Karpas-422 (cell line): Measurements from ENCODE around the gene ANKRD45. TPM values are rescaled to one million over a fixed set of nuclear protein-coding genes. Genes with fewer than 3 reads are reported as not detected.
"Not testable (repeated sequence)": the region's sequence is repeated elsewhere in the genome, so short reads cannot be mapped to it uniquely, and the experiment has no call there.

Source experiments
- DNase-seq: peaks from one replicate; pipeline ENCODE4 v3.0.0-alpha.2; 2015
- H2AFZ ChIP-seq: fragments of 200-600 bp; sonication (generic); 2 replicates; pipeline ENCODE4 v1.6.1; 2014; ENCODE audit warnings: antibody characterized with exemption, low read length, mixed read lengths
- H3K27ac ChIP-seq: fragments of 200-600 bp; sonication (generic); 2 replicates; pipeline ENCODE4 v1.5.1; 2014; ENCODE audit warnings: mild to moderate bottlenecking, low read length, moderate library complexity
- H3K27me3 ChIP-seq: fragments of 200-600 bp; sonication (generic); 2 replicates; pipeline ENCODE4 v1.6.1; 2014; ENCODE audit warnings: low read length, mixed read lengths
- H3K36me3 ChIP-seq: fragments of 200-600 bp; sonication (generic); 2 replicates; pipeline ENCODE4 v1.6.1; 2014; ENCODE audit warnings: low read length, mixed read lengths; ENCODE audit not compliant: insufficient read depth
- H3K4me1 ChIP-seq: fragments of 200-600 bp; sonication (generic); 2 replicates; pipeline ENCODE4 v1.6.1; 2014; ENCODE audit warnings: mild to moderate bottlenecking, low read length, mixed read lengths
- H3K4me2 ChIP-seq: fragments of 200-600 bp; sonication (generic); 2 replicates; pipeline ENCODE4 v1.6.1; 2014; ENCODE audit warnings: low read length, low read depth, mild to moderate bottlenecking; ENCODE audit not compliant: poor library complexity, severe bottlenecking
- H3K4me3 ChIP-seq: fragments of 200-600 bp; sonication (generic); 2 replicates; pipeline ENCODE4 v1.5.1; 2014; ENCODE audit warnings: mild to moderate bottlenecking, antibody characterized with exemption, low read length, mixed read lengths
- H3K79me2 ChIP-seq: fragments of 200-600 bp; sonication (generic); 2 replicates; pipeline ENCODE4 v1.6.1; 2014; ENCODE audit warnings: mild to moderate bottlenecking, low read length, mixed read lengths
- H3K9ac ChIP-seq: fragments of 200-600 bp; sonication (generic); 2 replicates; pipeline ENCODE4 v1.6.0; 2014; ENCODE audit warnings: low read length
- H3K9me2 ChIP-seq: fragments of 200-600 bp; sonication (generic), shearing (Covaris generic); replicated peaks from 2 replicates; pipeline ENCODE4 v1.6.0; 2014; ENCODE audit warnings: mild to moderate bottlenecking, low read length, moderate library complexity; ENCODE audit not compliant: insufficient read depth
- H3K9me3 ChIP-seq: fragments of 300-700, 200-600 bp; sonication (generic); 2 replicates; pipeline ENCODE4 v1.6.1; 2014; ENCODE audit warnings: low read length, mixed read lengths
- H4K20me1 ChIP-seq: fragments of 200-600 bp; sonication (generic); 2 replicates; pipeline ENCODE4 v1.6.1; 2014; ENCODE audit warnings: mild to moderate bottlenecking, antibody characterized with exemption, low read length, low read depth; ENCODE audit not compliant: insufficient read depth
- total RNA-seq: library from RNA; depleted of rRNA; stranded (reverse); fragments of >200 nt; shearing (Covaris generic); gene quantifications from 2 replicates; pipeline ENCODE4 v1.2.3, GENCODE V29; 2014; ENCODE audit warnings: low replicate concordance

Gene ANKRD45
- total RNA-seq, 1 experiment from 2014 or later, result not detected

- Histone ChIP-seq H3K9me2 (no peaks in the 10 kb centered on the region), H3K79me2 (no peaks in the 10 kb centered on the region), H3K9me3 (no peaks in the 10 kb centered on the region), H3K4me1 (no peaks in the 10 kb centered on the region), H3K9ac (no peak overlapping the region), H4K20me1 (no peaks in the 10 kb centered on the region), H3K27ac (no peak overlapping the region), H3K4me3 (no peak overlapping the region), H3K4me2 (no peak overlapping the region), H3K27me3 (no peaks in the 10 kb centered on the region), H2AFZ (no peak overlapping the region), H3K36me3 (no peaks in the 10 kb centered on the region)
- DNase-seq, result no peak
Measured at GRCh38 chr1:173573596-173573995, 96.1 kb downstream of the ANKRD45 start.

DNA sequence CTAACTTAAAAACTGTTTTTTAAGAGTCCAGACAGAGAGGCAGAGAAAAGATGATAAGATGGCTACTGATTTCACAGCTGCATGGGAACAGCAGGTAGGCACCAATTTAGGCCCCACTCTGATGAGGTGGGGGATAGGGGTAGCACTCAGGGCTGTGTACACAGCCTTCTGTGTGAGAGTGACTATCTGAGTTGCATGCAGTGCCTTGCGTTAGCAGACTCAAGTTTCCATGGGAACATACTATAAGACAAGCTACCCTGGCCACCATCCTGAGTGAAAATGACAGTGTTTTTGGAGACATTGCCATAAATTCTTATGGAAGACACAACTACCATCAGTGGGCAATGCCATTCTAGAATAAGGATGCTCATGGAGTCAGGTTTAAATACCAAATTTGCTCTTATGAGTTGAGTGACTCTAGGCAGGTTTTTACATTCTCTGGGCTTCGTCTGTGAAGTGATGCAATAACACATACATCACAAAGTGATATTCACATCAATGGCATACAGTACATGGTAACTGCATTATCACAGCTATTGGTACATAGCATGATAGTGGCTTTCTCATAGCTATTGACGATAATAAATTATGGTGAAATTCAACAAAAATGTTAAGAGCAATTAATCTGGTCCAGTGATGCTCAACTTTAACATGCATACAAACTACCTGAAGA is 97.3 kb downstream of the ANKRD45 start:
- Histone ChIP-seq H3K36me3 (no peaks in the 10 kb centered on the region), H3K4me2 (no peak overlapping the region), H3K4me1 (no peaks in the 10 kb centered on the region), H3K27ac (no peak overlapping the region), H3K4me3 (no peak overlapping the region), H4K20me1 (no peaks in the 10 kb centered on the region), H2AFZ (no peak overlapping the region), H3K27me3 (no peaks in the 10 kb centered on the region), H3K79me2 (no peaks in the 10 kb centered on the region), H3K9ac (no peak overlapping the region), H3K9me3 (no peaks in the 10 kb centered on the region), H3K9me2 (no peaks in the 10 kb centered on the region)
- no peak for DNase-seq

GRCh38 chr1:173570370-173571007 is 99.2 kb downstream of the ANKRD45 start:
- H3K27me3 ChIP-seq, result no peaks in the 10 kb centered on the region
- no peak overlapping the region for H3K4me2 ChIP-seq
- no peak overlapping the region for H2AFZ ChIP-seq
- no peak overlapping the region for H3K9ac ChIP-seq
- H3K4me3 ChIP-seq, result no peak overlapping the region
- no peaks in the 10 kb centered on the region for H3K36me3 ChIP-seq
- no peaks in the 10 kb centered on the region for H3K4me1 ChIP-seq
- H3K27ac ChIP-seq, result no peak overlapping the region
- no peaks in the 10 kb centered on the region for H3K79me2 ChIP-seq
- no peaks in the 10 kb centered on the region for H4K20me1 ChIP-seq
- DNase-seq, result no peak
- H3K9me2 ChIP-seq, result no peaks in the 10 kb centered on the region
- H3K9me3 ChIP-seq, result no peaks in the 10 kb centered on the region

DNA sequence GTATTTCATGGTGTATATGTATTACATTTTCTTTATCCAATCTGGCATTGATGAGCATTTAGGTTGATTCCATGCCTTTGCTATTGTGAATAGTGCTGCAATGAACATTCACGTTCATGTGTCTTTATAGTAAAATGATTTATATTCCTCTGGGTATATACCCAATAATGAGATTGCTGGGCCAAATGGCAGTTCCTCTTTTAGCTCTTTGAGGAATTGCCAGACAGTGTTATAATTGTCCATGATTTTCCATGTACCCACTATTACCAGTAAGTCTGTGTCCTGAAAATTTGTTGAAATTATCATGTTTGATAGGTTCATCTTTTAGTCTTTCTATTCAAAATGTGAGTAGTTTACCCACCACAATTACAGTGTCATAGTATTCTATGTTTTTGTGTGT is 101.2 kb downstream of the ANKRD45 start:
- Histone ChIP-seq H3K4me1 (no peaks in the 10 kb centered on the region), H3K9me3 (no peaks in the 10 kb centered on the region), H2AFZ (no peak overlapping the region), H3K9ac (no peak overlapping the region), H3K27me3 (no peaks in the 10 kb centered on the region), H3K4me3 (no peak overlapping the region), H3K9me2 (no peaks in the 10 kb centered on the region), H3K36me3 (no peaks in the 10 kb centered on the region), H3K27ac (no peak overlapping the region), H4K20me1 (no peaks in the 10 kb centered on the region), H3K79me2 (no peaks in the 10 kb centered on the region), H3K4me2 (no peak overlapping the region)
- no peak for DNase-seq

DNA sequence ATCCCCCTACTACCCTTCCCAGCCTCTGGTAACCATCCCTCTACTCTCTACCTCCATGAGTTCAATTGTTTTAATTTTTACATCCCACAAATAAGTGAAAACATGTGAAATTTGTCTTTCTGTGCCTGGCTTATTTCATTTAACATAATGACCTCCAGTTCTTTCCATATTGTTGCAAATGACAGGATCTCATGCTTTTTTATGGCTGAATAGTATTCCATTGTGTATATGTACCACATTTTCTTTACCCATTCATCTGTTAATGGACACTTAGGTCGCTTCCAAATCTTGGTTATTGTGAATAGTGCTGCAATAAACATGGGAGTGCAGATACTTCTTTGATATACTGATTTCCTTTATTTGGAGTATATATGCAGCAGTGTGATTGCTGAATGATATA is 105.8 kb downstream of the ANKRD45 start:
- not testable (repeated sequence) for H3K4me3 ChIP-seq, H3K36me3 ChIP-seq, H3K4me1 ChIP-seq

DNA sequence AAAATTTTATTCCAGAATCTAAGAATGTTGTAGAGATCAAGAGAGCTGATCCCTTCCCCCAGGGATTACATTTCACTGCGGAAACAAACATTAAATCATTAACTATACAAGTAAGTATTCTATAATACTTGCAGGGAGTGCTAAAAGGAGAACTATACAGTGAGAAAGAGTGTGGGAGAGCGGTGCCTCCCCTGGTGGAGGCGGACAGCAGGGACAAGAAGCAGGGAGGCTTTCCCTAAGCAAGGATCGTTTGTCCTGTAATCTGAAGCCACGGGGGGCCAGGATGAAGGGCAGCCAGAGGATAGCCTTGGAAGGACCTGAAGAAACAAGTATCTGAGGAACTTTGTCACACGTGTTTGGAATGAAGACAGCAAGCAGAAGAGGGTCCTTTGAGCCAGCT is 106.8 kb downstream of the ANKRD45 start:
- Histone ChIP-seq H3K36me3 (no peaks in the 10 kb centered on the region), H3K4me3 (no peak overlapping the region), H3K27ac (no peak overlapping the region), H3K9me3 (no peaks in the 10 kb centered on the region), H2AFZ (no peak overlapping the region), H3K4me1 (no peaks in the 10 kb centered on the region), H3K4me2 (no peak overlapping the region), H3K9me2 (no peaks in the 10 kb centered on the region), H3K9ac (no peak overlapping the region), H3K79me2 (no peaks in the 10 kb centered on the region), H4K20me1 (no peaks in the 10 kb centered on the region), H3K27me3 (no peaks in the 10 kb centered on the region)
- no peak for DNase-seq

More for the DNA sequence above, 105.8 kb downstream of the ANKRD45 start:
- not testable (repeated sequence) for H2AFZ ChIP-seq, H3K27ac ChIP-seq, H3K9ac ChIP-seq, H3K4me2 ChIP-seq, H3K27me3 ChIP-seq, H3K9me2 ChIP-seq, H3K9me3 ChIP-seq, H3K79me2 ChIP-seq, H4K20me1 ChIP-seq, DNase-seq

- no peak overlapping the region for H3K4me2 ChIP-seq
- no peak for DNase-seq
- no peaks in the 10 kb centered on the region for H3K4me1 ChIP-seq
- H3K4me3 ChIP-seq, result no peak overlapping the region
- no peak overlapping the region for H3K9ac ChIP-seq
- no peak overlapping the region for H3K27ac ChIP-seq
- no peaks in the 10 kb centered on the region for H3K9me2 ChIP-seq
- no peaks in the 10 kb centered on the region for H3K9me3 ChIP-seq
- no peaks in the 10 kb centered on the region for H3K36me3 ChIP-seq
- no peak overlapping the region for H2AFZ ChIP-seq
- H4K20me1 ChIP-seq, result no peaks in the 10 kb centered on the region
- H3K79me2 ChIP-seq, result no peaks in the 10 kb centered on the region
- H3K27me3 ChIP-seq, result no peaks in the 10 kb centered on the region
Measured at GRCh38 chr1:173561263-173561662, 108.4 kb downstream of the ANKRD45 start.

GRCh38 chr1:173560285-173560880 is 109.3 kb downstream of the ANKRD45 start:
- Histone ChIP-seq H2AFZ (no peak overlapping the region), H3K4me3 (no peak overlapping the region)
- DNase-seq, result no peak

More at GRCh38 chr1:173560285-173560880, 109.3 kb downstream of the ANKRD45 start:
- H4K20me1 ChIP-seq, result no peaks in the 10 kb centered on the region
- H3K9me3 ChIP-seq, result no peaks in the 10 kb centered on the region
- H3K9me2 ChIP-seq, result no peaks in the 10 kb centered on the region
- H3K4me2 ChIP-seq, result no peak overlapping the region
- no peaks in the 10 kb centered on the region for H3K79me2 ChIP-seq
- no peaks in the 10 kb centered on the region for H3K4me1 ChIP-seq
- H3K36me3 ChIP-seq, result no peaks in the 10 kb centered on the region
- no peaks in the 10 kb centered on the region for H3K27me3 ChIP-seq
- H3K9ac ChIP-seq, result no peak overlapping the region
- H3K27ac ChIP-seq, result no peak overlapping the region
